OCI-LY1 (cell line): Measurements from ENCODE around the gene VSTM4.

Experiments
- CTCF ChIP-seq: fragments of 200-600 bp; sonication (generic), shearing (Covaris generic); IDR thresholded peaks from 2 replicates; pipeline ENCODE4 v1.5.1; 2017; ENCODE audit warnings: mild to moderate bottlenecking, antibody characterized with exemption, low read length, moderate library complexity, mixed read lengths
- EZH2 ChIP-seq: fragments of 200-600 bp; sonication (generic), shearing (Covaris generic); IDR thresholded peaks from 2 replicates; pipeline ENCODE4 v1.8.0; 2017; ENCODE audit warnings: borderline replicate concordance, mixed run types, mild to moderate bottlenecking, antibody characterized with exemption, low read length, moderate library complexity, mixed read lengths

GRCh38 chr10:48982584-48982983 is 132.7 kb downstream of the VSTM4 start:
- TF ChIP-seq EZH2: no peak
- TF ChIP-seq CTCF: no peak
